ENCODE measurements around the gene DENND1A. TPM values are rescaled to one million over a fixed set of nuclear protein-coding genes. Genes with fewer than 3 reads are reported as not detected.

DENND1A gene
- total RNA-seq, 1 donor from 2014 or later, result 12.6 TPM

- intact Hi-C loops (cut with DNase I), result no loop called here
- DNase-seq (peak; percentile 59), ATAC-seq (ENCODE audit: poor library complexity) (peak; percentile 13)
Measured at GRCh38 chr9:123457583-123457982, 472.3 kb downstream of the DENND1A start.

- no peak for ATAC-seq (ENCODE audit: poor library complexity)
Measured at GRCh38 chr9:123456011-123456410, 473.9 kb downstream of the DENND1A start.

GRCh38 chr9:123455187-123455586, 474.7 kb downstream of the DENND1A start:
- DNase-seq, result no peak
- ATAC-seq (ENCODE audit: poor library complexity), result no peak
- intact Hi-C loops (cut with DNase I), result no loop called here

More at GRCh38 chr9:123456011-123456410, 473.9 kb downstream of the DENND1A start:
- DNase-seq, result no peak
- intact Hi-C loops (cut with DNase I), result no loop called here

- peak; percentile 6 for ATAC-seq (ENCODE audit: poor library complexity)
Measured at GRCh38 chr9:123454361-123454760, 475.6 kb downstream of the DENND1A start.

GRCh38 chr9:123453831-123454321, 476.1 kb downstream of the DENND1A start:
- intact Hi-C loops (cut with DNase I), result no loop called here
- ATAC-seq (ENCODE audit: poor library complexity), result peak; percentile 86
- DNase-seq, result peak; percentile 83

More at GRCh38 chr9:123454361-123454760, 475.6 kb downstream of the DENND1A start:
- no peak for DNase-seq
- intact Hi-C loops (cut with DNase I), result no loop called here

- DNase-seq (no peak), ATAC-seq (ENCODE audit: poor library complexity) (peak; percentile 49)
- intact Hi-C loops (cut with DNase I), result no loop called here
Measured at GRCh38 chr9:123453076-123453667, 476.8 kb downstream of the DENND1A start.

- intact Hi-C loops (cut with DNase I), result no loop called here
- no peak for ATAC-seq (ENCODE audit: poor library complexity)
- DNase-seq, result no peak
Measured at GRCh38 chr9:123450996-123451395, 478.9 kb downstream of the DENND1A start.

- intact Hi-C loops (cut with DNase I), result no loop called here
- ATAC-seq (ENCODE audit: poor library complexity), result no peak
- no peak for DNase-seq
Measured at GRCh38 chr9:123450098-123450770, 479.7 kb downstream of the DENND1A start.

GRCh38 chr9:123447934-123448646, 481.8 kb downstream of the DENND1A start:
- intact Hi-C loops (cut with DNase I), result no loop called here
- ATAC-seq (ENCODE audit: poor library complexity), result no peak

GRCh38 chr9:123445981-123446610, 483.8 kb downstream of the DENND1A start:
- intact Hi-C loops (cut with DNase I), result no loop called here
- DNase-seq, result no peak
- no peak for ATAC-seq (ENCODE audit: poor library complexity)

More at GRCh38 chr9:123447934-123448646, 481.8 kb downstream of the DENND1A start:
- no peak for DNase-seq

GRCh38 chr9:123445116-123445515, 484.8 kb downstream of the DENND1A start:
- DNase-seq (no peak), ATAC-seq (ENCODE audit: poor library complexity) (no peak)
- intact Hi-C loops (cut with DNase I), result no loop called here

GRCh38 chr9:123441769-123442168, 488.2 kb downstream of the DENND1A start:
- no peak for ATAC-seq (ENCODE audit: poor library complexity)
- intact Hi-C loops (cut with DNase I), result no loop called here

GRCh38 chr9:123440256-123440655, 489.7 kb downstream of the DENND1A start:
- DNase-seq (no peak), ATAC-seq (ENCODE audit: poor library complexity) (no peak)
- intact Hi-C loops (cut with DNase I), result no loop called here

More at GRCh38 chr9:123441769-123442168, 488.2 kb downstream of the DENND1A start:
- DNase-seq, result no peak

GRCh38 chr9:123438821-123439220, 491.1 kb downstream of the DENND1A start:
- intact Hi-C loops (cut with DNase I), result no loop called here
- DNase-seq (no peak), ATAC-seq (ENCODE audit: poor library complexity) (no peak)

- ATAC-seq (ENCODE audit: poor library complexity) (no peak), DNase-seq (no peak)
- intact Hi-C loops (cut with DNase I), result no loop called here
Measured at GRCh38 chr9:123438321-123438720, 491.6 kb downstream of the DENND1A start.

- intact Hi-C loops (cut with DNase I), result no loop called here
- DNase-seq, result no peak
- no peak for ATAC-seq (ENCODE audit: poor library complexity)
Measured at GRCh38 chr9:123437201-123437600, 492.7 kb downstream of the DENND1A start.

- no peak for ATAC-seq (ENCODE audit: poor library complexity)
- intact Hi-C loops (cut with DNase I), result no loop called here
- DNase-seq, result no peak
Measured at GRCh38 chr9:123435471-123435870, 494.5 kb downstream of the DENND1A start.

GRCh38 chr9:123434619-123435240, 495.2 kb downstream of the DENND1A start:
- DNase-seq (no peak), ATAC-seq (ENCODE audit: poor library complexity) (no peak)
- intact Hi-C loops (cut with DNase I), result no loop called here
